Activated T-cell treated with anti-CD3 and anti-CD28 coated beads for 48 hours (primary cell): ENCODE results near the gene CRX.
"Not testable (repeated sequence)": the region's sequence is repeated elsewhere in the genome, so short reads cannot be mapped to it uniquely, and the experiment has no call there.

Experiments
- DNase-seq: peaks from one replicate; pipeline ENCODE4 v3.0.0-alpha.2; 2020; ENCODE audit warnings: low read depth

The CRX gene

GRCh38 chr19:47803671-47804070 lies 18.1 kb upstream of the CRX start:
- DNase-seq: not testable (repeated sequence)

GRCh38 chr19:47804451-47804850 lies 17.3 kb upstream of the CRX start, which contains the start of gene TPRX1:
TPRX1 (minus strand) TSS chr19:47804551; CDS start chr19:47804539, 12 bp downstream.
- not testable (repeated sequence) for DNase-seq

GRCh38 chr19:47805313-47805712 lies 16.4 kb upstream of the CRX start:
- no peak for DNase-seq

- DNase-seq: no peak
Measured at GRCh38 chr19:47806435-47806834, 15.3 kb upstream of the CRX start.

- peak; percentile 76 for DNase-seq
Measured at GRCh38 chr19:47813304-47813994, 8.3 kb upstream of the CRX start.

- no peak for DNase-seq
Measured at GRCh38 chr19:47813995-47814328, 7.8 kb upstream of the CRX start.

- not testable (repeated sequence) for DNase-seq
Measured at GRCh38 chr19:47816270-47816669, 5.5 kb upstream of the CRX start.

GRCh38 chr19:47818221-47818620 lies 3.5 kb upstream of the CRX start:
- DNase-seq: not testable (repeated sequence)

GRCh38 chr19:47819858-47820257 lies 1.9 kb upstream of the CRX start:
- no peak for DNase-seq

GRCh38 chr19:47820410-47820809 lies 1.3 kb upstream of the CRX start:
- DNase-seq: no peak

- DNase-seq: no peak
Measured at GRCh38 chr19:47824396-47824795, 2.7 kb downstream of the CRX start.

- no peak for DNase-seq
Measured at GRCh38 chr19:47826800-47827199, 5.1 kb downstream of the CRX start.

GRCh38 chr19:47832723-47833122 lies 11.0 kb downstream of the CRX start:
- DNase-seq: no peak

- DNase-seq: no peak
Measured at GRCh38 chr19:47836038-47836437, 14.3 kb downstream of the CRX start.

- no peak for DNase-seq
Measured at GRCh38 chr19:47839411-47839810, 17.7 kb downstream of the CRX start.

GRCh38 chr19:47839913-47840312 lies 18.2 kb downstream of the CRX start:
- no peak for DNase-seq

- DNase-seq: no peak
Measured at GRCh38 chr19:47842941-47843340, 21.2 kb downstream of the CRX start.

- no peak for DNase-seq
Measured at GRCh38 chr19:47848425-47848822, 26.7 kb downstream of the CRX start.

- peak; percentile 25 for DNase-seq
Measured at GRCh38 chr19:47848823-47849473, 27.2 kb downstream of the CRX start.

GRCh38 chr19:47853003-47853402 lies 31.3 kb downstream of the CRX start:
- no peak for DNase-seq

- no peak for DNase-seq
Measured at GRCh38 chr19:47854459-47854858, 32.7 kb downstream of the CRX start.

GRCh38 chr19:47858231-47858630 lies 36.5 kb downstream of the CRX start:
- not testable (repeated sequence) for DNase-seq

GRCh38 chr19:47858646-47859285 lies 37.0 kb downstream of the CRX start, which contains the start of gene TPRX2:
TPRX2 (plus strand) TSS chr19:47859235; CDS start chr19:47859247, 12 bp downstream.
- not testable (repeated sequence) for DNase-seq
